ENCODE results near the gene NODAL. TPM values are rescaled to one million over a fixed set of nuclear protein-coding genes. Genes with fewer than 3 reads are reported as not detected.

Gene NODAL
- total RNA-seq (2021; ENCODE audit: unreplicated experiment) (0.30 TPM), Bru-seq, nascent RNA (not detected), BruChase-seq, experiment 1, labeled RNA remaining after a 6-hour chase (not detected), BruChase-seq, experiment 2, labeled RNA remaining after a 2-hour chase (not detected)
- polyA plus RNA-seq (2012) = 0.07 TPM in 1 of 2 replicates, not detected in the other
- long read RNA-seq = 0 reads

DNA sequence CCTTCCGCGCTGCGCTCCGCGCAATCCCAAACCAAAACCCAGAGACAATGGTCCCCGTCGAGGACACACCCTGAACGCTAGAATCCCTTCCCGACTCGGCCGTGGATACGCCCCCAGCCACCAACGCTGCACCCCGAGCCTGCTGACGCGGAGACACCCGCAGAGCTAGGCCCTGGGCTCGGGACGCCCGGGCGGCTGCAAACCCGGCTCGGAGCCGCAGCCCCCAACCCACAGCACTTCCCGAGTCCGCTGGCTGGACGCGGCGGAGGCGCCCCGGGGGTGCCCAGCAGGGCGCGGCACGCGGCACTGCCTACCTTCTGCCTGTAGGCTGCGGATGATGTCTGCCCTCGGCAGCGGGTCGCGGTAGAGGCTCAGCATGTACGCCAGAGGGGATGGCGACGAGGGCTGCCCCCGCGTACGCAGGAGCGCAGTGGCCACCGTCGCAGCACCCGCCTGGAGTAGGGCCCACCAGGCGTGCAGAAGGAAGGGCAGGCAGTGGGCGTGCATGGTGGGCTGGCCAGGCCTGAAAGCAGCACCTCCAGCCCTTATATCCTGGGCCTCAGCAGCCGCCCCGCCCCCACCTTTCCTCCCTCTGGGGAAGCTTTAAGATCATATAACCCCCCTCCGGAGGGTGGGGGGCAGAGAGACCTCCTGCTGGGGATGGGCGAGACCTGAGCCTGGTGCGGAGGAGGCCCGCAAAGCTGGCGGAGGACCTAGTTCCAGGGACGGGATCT lies at the start of gene NODAL:
TSS of gene NODAL (minus strand) at position 521 of the 734 bp plus-strand sequence. CDS start at position 507, 14 bp downstream.
- Histone ChIP-seq H2AFZ (ENCODE audit: low read depth, low read length, poor library complexity, severe bottlenecking) (no peak within 1 kb of the TSS), H3K27ac (ENCODE audit: low read depth, low read length) (no peak within 1 kb of the TSS), H3K9ac (ENCODE audit: low read length) (no peak within 1 kb of the TSS), H3K4me1 (ENCODE audit: control insufficient read depth in 1 of 2, insufficient read depth in 2 of 2, low read length in 2 of 2) (peaks cover 0 to 6% of the 10 kb centered on the region in 2 experiments; a peak in 1 of 4 replicates), H3K79me2 (ENCODE audit: insufficient read depth, low read length) (no peaks in the 10 kb centered on the region), H3K36me3 (ENCODE audit: control insufficient read depth in 1 of 2, insufficient read depth in 2 of 2, low read length in 2 of 2) (no peaks in the 10 kb centered on the region), H3K9me2 (ENCODE audit: insufficient read depth) (no peaks in the 10 kb centered on the region), H3K27me3 (ENCODE audit: insufficient read depth, low read length) (no peaks in the 10 kb centered on the region), H3K4me3 (replicated peaks in 1 of 2; ENCODE audit: low read depth in 1 of 2, low read length in 2 of 2) (no peak within 1 kb of the TSS), H3K4me2 (ENCODE audit: low read length) (no peak within 1 kb of the TSS), H4K20me1 (ENCODE audit: insufficient read depth) (no peaks in the 10 kb centered on the region), H3K9me3 (ENCODE audit: control insufficient read depth in 1 of 2, insufficient read depth in 1 of 2, low read depth in 1 of 2, low read length in 2 of 2) (no peaks in the 10 kb centered on the region)
- BruUV-seq (replicated peaks) = no TSS peak
- intact Hi-C loops (cut with micrococcal nuclease) = no loop called here
- RAD21 ChIA-PET (ENCODE audit: low non-redundant PET in 1 of 2, low total read pairs in 2 of 2, uncharacterized antibody in 2 of 2, unreplicated experiment in 2 of 2) = no interaction called here
- CTCF ChIA-PET = no interaction called here
- ATAC-seq (no peak), DNase-seq (ENCODE audit: low read depth, low spot score) (no peak)
- POLR2A ChIA-PET = no interaction called here
- TF ChIP-seq ZFX (IDR thresholded peaks at IDR 0.05) (no peak), YY1 (IDR thresholded peaks at IDR 0.05; ENCODE audit: extremely low read depth, insufficient replicate concordance, low read depth, low read length) (no peak), FOSL1 (IDR thresholded peaks at IDR 0.05; ENCODE audit: low read depth) (no peak), RAD21 (IDR thresholded peaks at IDR 0.05; ENCODE audit: low read depth) (no peak), ELF1 (IDR thresholded peaks at IDR 0.05; ENCODE audit: borderline replicate concordance, low read depth) (no peak), ZNF274 (IDR thresholded peaks at IDR 0.05; ENCODE audit: low read depth, low read length) (no peak), EGR1 (IDR thresholded peaks at IDR 0.05; ENCODE audit: low read depth) (no peak), SIN3A (IDR thresholded peaks at IDR 0.05; ENCODE audit: low read depth) (no peak), CBX3 (IDR thresholded peaks at IDR 0.05; ENCODE audit: low read depth) (no peak), JUND (IDR thresholded peaks at IDR 0.05) (no peak), EZH2phosphoT487 (IDR thresholded peaks at IDR 0.05; ENCODE audit: borderline replicate concordance) (no peak), POLR2A (IDR thresholded peaks at IDR 0.05; ENCODE audit: borderline replicate concordance, extremely low read depth, insufficient read depth, insufficient read length) (no peak), POLR2AphosphoS5 (IDR thresholded peaks at IDR 0.05; ENCODE audit: low read depth, low read length) (no peak)
- TF ChIP-seq, protein P1, sequence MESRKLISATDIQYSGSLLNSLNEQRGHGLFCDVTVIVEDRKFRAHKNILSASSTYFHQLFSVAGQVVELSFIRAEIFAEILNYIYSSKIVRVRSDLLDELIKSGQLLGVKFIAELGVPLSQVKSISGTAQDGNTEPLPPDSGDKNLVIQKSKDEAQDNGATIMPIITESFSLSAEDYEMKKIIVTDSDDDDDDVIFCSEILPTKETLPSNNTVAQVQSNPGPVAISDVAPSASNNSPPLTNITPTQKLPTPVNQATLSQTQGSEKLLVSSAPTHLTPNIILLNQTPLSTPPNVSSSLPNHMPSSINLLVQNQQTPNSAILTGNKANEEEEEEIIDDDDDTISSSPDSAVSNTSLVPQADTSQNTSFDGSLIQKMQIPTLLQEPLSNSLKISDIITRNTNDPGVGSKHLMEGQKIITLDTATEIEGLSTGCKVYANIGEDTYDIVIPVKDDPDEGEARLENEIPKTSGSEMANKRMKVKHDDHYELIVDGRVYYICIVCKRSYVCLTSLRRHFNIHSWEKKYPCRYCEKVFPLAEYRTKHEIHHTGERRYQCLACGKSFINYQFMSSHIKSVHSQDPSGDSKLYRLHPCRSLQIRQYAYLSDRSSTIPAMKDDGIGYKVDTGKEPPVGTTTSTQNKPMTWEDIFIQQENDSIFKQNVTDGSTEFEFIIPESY (IDR thresholded peaks at IDR 0.05; ENCODE audit: extremely low read depth, insufficient replicate concordance, low read length) = no peak
- TF ChIP-seq, protein P2, sequence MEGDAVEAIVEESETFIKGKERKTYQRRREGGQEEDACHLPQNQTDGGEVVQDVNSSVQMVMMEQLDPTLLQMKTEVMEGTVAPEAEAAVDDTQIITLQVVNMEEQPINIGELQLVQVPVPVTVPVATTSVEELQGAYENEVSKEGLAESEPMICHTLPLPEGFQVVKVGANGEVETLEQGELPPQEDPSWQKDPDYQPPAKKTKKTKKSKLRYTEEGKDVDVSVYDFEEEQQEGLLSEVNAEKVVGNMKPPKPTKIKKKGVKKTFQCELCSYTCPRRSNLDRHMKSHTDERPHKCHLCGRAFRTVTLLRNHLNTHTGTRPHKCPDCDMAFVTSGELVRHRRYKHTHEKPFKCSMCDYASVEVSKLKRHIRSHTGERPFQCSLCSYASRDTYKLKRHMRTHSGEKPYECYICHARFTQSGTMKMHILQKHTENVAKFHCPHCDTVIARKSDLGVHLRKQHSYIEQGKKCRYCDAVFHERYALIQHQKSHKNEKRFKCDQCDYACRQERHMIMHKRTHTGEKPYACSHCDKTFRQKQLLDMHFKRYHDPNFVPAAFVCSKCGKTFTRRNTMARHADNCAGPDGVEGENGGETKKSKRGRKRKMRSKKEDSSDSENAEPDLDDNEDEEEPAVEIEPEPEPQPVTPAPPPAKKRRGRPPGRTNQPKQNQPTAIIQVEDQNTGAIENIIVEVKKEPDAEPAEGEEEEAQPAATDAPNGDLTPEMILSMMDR (IDR thresholded peaks at IDR 0.05 in 2 of 3, conservative IDR thresholded peaks at IDR 0.05 in 1 of 3; ENCODE audit: borderline replicate concordance in 1 of 3, insufficient read depth in 1 of 3, low read depth in 2 of 3, low read length in 2 of 3) = no peak
- TF ChIP-seq, protein P3, sequence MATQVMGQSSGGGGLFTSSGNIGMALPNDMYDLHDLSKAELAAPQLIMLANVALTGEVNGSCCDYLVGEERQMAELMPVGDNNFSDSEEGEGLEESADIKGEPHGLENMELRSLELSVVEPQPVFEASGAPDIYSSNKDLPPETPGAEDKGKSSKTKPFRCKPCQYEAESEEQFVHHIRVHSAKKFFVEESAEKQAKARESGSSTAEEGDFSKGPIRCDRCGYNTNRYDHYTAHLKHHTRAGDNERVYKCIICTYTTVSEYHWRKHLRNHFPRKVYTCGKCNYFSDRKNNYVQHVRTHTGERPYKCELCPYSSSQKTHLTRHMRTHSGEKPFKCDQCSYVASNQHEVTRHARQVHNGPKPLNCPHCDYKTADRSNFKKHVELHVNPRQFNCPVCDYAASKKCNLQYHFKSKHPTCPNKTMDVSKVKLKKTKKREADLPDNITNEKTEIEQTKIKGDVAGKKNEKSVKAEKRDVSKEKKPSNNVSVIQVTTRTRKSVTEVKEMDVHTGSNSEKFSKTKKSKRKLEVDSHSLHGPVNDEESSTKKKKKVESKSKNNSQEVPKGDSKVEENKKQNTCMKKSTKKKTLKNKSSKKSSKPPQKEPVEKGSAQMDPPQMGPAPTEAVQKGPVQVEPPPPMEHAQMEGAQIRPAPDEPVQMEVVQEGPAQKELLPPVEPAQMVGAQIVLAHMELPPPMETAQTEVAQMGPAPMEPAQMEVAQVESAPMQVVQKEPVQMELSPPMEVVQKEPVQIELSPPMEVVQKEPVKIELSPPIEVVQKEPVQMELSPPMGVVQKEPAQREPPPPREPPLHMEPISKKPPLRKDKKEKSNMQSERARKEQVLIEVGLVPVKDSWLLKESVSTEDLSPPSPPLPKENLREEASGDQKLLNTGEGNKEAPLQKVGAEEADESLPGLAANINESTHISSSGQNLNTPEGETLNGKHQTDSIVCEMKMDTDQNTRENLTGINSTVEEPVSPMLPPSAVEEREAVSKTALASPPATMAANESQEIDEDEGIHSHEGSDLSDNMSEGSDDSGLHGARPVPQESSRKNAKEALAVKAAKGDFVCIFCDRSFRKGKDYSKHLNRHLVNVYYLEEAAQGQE (IDR thresholded peaks at IDR 0.05; ENCODE audit: low read depth) = no peak
- TF ChIP-seq, protein P4, sequence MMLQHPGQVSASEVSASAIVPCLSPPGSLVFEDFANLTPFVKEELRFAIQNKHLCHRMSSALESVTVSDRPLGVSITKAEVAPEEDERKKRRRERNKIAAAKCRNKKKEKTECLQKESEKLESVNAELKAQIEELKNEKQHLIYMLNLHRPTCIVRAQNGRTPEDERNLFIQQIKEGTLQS (IDR thresholded peaks at IDR 0.05) = no peak

Data from HCT116 (cell line).